GM19351 (cell line): Measurements from ENCODE around the gene TCF7.

ENCODE experiments used
- ATAC-seq: cut with Tn5 transposase; IDR thresholded peaks from one replicate; pipeline ENCODE4 v1.9.1; 2021; ENCODE audit warnings: mild to moderate bottlenecking, moderate library complexity; ENCODE audit not compliant: unreplicated experiment

TCF7 gene

GRCh38 chr5:134113902-134114875 lies at the start of gene TCF7:
TSS of gene TCF7 (plus strand) at chr5:134114681. CDS start at chr5:134114907, 226 bp downstream.
- peak; percentile 77 for ATAC-seq

GRCh38 chr5:134069553-134069952 lies 44.9 kb upstream of the TCF7 start:
- ATAC-seq: no peak

- no peak for ATAC-seq
Observed at GRCh38 chr5:134070725-134071613, 43.5 kb upstream of the TCF7 start.

- ATAC-seq: no peak
Observed at GRCh38 chr5:134071614-134072207, 42.8 kb upstream of the TCF7 start.

DNA sequence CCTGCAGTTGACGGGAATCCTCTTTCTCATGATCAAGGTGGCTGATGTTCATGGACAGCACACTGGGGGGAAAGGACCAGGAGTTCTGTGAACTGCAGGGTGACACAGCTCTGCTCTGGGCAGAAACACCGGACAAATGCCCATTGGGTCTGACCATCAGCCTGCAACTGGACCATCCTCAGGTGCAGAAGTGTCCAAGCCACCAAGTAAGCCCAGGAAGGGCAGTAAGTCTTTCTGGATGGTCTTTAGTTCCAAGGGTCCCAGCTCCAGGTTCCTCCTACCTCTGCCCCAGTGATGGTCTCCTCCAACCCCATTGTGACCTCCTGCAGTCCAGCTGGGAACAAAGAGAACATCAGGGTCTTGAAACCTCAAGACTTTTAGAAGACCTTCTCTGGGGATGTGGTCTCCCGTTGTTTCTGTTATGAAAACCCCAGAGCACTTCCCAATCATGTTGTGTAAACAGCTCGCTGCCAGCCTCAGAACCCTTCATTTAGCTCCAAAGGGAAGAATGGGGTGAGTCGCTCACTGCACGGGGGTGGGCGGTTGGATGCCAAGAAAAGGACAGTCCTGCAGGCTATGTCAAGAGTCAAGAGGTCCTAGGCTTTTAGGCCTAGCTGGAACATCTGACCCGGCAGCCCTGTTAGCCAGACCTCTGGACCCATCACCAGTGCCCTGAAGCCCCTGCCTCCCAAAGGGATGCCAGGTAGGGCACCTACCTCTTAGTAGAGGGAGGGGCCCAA lies 41.8 kb upstream of the TCF7 start:
- ATAC-seq: no peak

GRCh38 chr5:134073404-134073803 lies 41.1 kb upstream of the TCF7 start:
- no peak for ATAC-seq

GRCh38 chr5:134075102-134075501 lies 39.4 kb upstream of the TCF7 start:
- ATAC-seq: no peak

- ATAC-seq: no peak
Observed at GRCh38 chr5:134077926-134078580, 36.4 kb upstream of the TCF7 start.

DNA sequence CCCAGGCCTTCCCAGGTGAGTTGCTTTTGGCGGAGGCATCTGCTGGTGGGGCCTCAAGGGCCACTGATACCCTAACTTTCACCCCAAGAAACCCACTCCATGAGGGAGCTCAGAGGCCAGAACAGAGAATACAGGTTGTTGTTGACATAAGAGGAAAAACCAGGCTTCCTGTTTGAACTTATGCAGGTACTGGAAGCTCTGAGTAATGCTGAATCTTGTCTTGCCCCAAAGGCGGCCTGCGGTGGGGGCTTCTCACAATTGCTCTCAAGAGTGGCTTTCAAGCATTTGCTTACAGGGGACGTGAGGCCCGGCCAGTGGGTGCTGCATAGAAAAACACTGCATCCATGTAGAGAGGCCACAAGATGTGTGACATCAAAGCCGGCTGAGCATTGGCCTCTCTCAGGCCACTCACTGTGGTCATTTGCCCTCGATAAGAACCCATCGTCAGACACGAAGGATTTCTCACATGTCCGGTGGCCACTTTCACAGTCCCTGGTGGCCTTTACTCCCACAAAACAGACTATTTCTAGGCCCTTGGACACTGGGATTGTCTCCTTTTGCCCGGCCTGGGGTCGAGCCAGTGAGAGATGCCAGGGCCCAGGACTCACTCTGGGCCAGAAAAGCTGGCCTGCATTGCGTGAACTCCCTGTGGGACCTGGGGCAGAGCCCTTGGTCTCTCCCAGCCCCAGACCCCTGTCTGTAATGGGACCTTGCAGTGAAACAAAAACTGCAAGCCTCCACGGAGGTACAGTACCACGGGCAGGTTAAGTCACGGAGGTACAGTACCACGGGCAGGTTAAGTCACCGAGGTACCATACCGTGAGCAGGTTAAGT lies 34.5 kb upstream of the TCF7 start:
- no peak for ATAC-seq

DNA sequence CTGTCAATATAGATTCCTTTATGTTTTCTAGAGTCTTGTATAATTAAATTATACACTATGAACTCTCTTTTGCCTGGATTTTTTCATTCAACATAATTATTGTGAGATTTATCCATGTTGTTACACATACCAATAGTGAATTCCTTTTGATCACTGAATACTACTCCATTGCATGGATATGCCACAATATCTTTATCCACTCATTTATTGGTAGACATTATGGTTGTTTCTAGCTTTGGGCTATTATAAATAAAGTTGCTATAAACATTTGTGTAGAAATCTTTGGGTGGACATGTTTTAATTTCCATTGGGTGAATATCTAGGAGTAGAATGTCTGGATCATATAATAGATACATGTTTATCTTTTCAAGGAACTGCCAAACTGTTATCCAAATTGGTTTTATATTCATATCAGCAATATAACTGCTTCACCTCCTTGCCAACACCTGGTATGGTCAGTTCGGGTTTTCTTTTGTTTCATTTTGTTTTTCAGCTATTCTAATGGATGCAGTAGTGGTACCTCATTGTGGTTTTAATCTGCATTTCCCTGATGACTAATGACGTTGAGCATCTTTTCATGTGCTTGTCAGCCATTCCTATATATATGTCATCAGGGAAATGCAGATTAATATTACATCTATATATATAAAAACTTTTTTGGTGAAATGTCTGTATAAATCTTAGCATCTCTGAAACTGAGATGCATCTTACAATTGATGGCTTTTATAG lies 32.1 kb upstream of the TCF7 start:
- ATAC-seq: no peak

- ATAC-seq: no peak
Observed at GRCh38 chr5:134083517-134083916, 31.0 kb upstream of the TCF7 start.

DNA sequence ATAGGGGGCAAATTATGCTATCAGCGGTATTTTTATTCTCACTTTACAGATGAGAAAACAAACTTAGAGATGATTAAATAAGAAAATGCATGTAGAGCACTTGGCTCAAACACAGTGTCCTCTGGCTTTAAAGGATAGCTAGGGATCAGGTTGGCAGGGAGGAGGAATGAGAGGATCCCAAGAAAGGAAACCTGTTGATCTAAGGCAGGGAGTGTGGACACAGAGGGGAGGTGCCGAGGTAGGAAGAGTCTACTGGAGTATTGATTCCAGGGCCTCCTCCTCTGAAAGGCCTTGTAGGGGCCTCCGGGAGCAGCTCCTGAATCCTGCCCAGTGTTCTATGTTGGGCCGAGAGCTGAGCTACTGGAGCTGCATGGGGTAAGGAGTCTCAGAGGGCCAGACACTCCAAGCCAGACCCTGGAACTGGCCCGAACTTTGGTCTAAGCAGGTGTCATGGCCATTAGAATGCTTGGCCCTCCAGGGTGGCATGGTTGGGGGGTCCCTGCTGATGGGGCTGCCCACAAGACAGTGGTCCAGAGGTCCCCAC lies 30.4 kb upstream of the TCF7 start:
- ATAC-seq: no peak

GRCh38 chr5:134084570-134084969 lies 29.9 kb upstream of the TCF7 start:
- no peak for ATAC-seq

DNA sequence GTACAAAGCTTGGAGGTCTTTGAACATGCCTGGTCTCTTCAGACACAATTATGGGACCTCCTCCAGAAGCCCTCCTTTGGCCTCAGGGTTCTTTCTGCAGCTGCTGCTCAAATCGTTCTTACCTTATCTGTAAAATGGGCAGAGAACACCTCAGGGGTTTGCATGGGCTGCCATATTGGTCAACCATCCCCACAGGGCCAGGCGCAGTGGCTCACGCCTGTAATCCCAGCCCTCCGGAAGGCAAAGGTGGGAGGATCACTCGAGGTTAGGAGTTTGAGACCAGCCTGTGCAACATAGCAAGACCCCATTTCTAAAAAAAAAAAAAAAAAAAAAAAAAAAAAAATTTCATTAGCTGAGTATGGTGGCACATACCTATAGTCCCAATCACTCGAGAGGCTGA lies 29.1 kb upstream of the TCF7 start:
- ATAC-seq: no peak

- no peak for ATAC-seq
Observed at GRCh38 chr5:134086225-134086942, 28.1 kb upstream of the TCF7 start.

DNA sequence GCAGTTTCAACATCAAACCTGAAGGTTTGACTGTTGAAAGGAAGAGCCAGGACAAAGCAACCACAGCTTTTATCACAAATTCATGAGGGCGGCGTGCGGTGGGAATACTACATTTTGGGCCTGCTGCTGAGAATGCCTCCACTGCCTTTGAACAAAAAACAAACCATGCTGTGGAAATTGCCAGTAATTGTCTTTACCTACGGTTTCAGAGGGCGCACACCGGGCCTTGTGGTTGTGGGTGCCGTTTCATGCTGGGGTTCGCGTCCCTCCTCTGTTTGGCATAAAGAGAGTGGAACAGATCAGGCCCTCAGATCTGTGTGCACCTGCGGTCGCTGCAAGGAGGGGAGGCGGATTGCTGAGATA lies 27.6 kb upstream of the TCF7 start:
- no peak for ATAC-seq

GRCh38 chr5:134088291-134088690 lies 26.2 kb upstream of the TCF7 start:
- no peak for ATAC-seq
